C4-2B (cell line): Measurements from ENCODE around the gene ZC3H7A.

ENCODE experiments used
- CTCF ChIP-seq: fragments of 450-650 bp; conservative IDR thresholded peaks from 2 replicates; pipeline ENCODE4 v1.5.1; 2017; ENCODE audit warnings: mild to moderate bottlenecking
- ZFX ChIP-seq: fragments of 450-650 bp; IDR thresholded peaks from 2 replicates; pipeline ENCODE4 v1.6.1; 2017

GRCh38 chr16:11797957-11798299 is 870 bp upstream of the ZC3H7A start:
- TF ChIP-seq CTCF (no peak), ZFX (no peak)
